Measurements from ENCODE around the gene CLSTN3. TPM values are rescaled to one million over a fixed set of nuclear protein-coding genes. Genes with fewer than 3 reads are reported as not detected.

The CLSTN3 gene
- total and polyA plus RNA-seq, 7 donors: 3.7 to 41.5 (median 12.6) TPM

- Histone ChIP-seq H3K27ac (no peak overlapping the region), H3K4me1 (peaks cover 0 to 7% (median 3%) of the 10 kb centered on the region in 4 donors), H3K4me3 (no peak overlapping the region), H3K9me3 (no peaks in the 10 kb centered on the region), H3K36me3 (peaks cover 0 to 8% (median 0%) of the 10 kb centered on the region in 4 donors), H3K27me3 (no peaks in the 10 kb centered on the region)
- TF ChIP-seq POLR2AphosphoS5 (IDR thresholded peaks at IDR 0.05): no peak
- no peak for TF ChIP-seq CTCF (IDR thresholded peaks at IDR 0.05)
- TF ChIP-seq EP300 (IDR thresholded peaks at IDR 0.05): no peak
- no peak for TF ChIP-seq POLR2A (IDR thresholded peaks at IDR 0.05)
- 91 to 94% methylated on average over 9 of the region's 9 CpGs for WGBS, 2 donors
- DNase-seq: peak; percentile 58
- intact Hi-C loops (cut with DNase I): loop anchor here (10.0 kb wide), 1 partner anchor 252 kb away; the partner anchor contains the start of gene TPI1
Observed at GRCh38 chr12:7116916-7117315, 13.3 kb upstream of the CLSTN3 start.

GRCh38 chr12:7117670-7118069, 12.5 kb upstream of the CLSTN3 start:
- Histone ChIP-seq H3K4me1 (peaks cover 0 to 7% (median 3%) of the 10 kb centered on the region in 4 donors), H3K27ac (no peak overlapping the region), H3K36me3 (peaks cover 0 to 8% (median 0%) of the 10 kb centered on the region in 4 donors), H3K4me3 (no peak overlapping the region), H3K9me3 (no peaks in the 10 kb centered on the region), H3K27me3 (no peaks in the 10 kb centered on the region)
- TF ChIP-seq CTCF (IDR thresholded peaks at IDR 0.05) (no peak), POLR2AphosphoS5 (IDR thresholded peaks at IDR 0.05) (no peak), POLR2A (IDR thresholded peaks at IDR 0.05) (no peak), EP300 (IDR thresholded peaks at IDR 0.05) (no peak)
- WGBS, 2 donors: 95% methylated on average over 3 of the region's 3 CpGs
- intact Hi-C loops (cut with DNase I): loop anchor here (10.0 kb wide), 1 partner anchor 253 kb away; the partner anchor contains the start of gene TPI1
- peak; percentile 29 for DNase-seq

- Histone ChIP-seq H3K4me3 (no peak overlapping the region), H3K36me3 (peaks cover 0 to 8% (median 0%) of the 10 kb centered on the region in 4 donors), H3K27ac (no peak overlapping the region), H3K4me1 (no peaks in the 10 kb centered on the region), H3K27me3 (no peaks in the 10 kb centered on the region), H3K9me3 (no peaks in the 10 kb centered on the region)
- WGBS, 2 donors: 82 to 87% methylated on average over 3 of the region's 3 CpGs
- no peak for TF ChIP-seq POLR2A (IDR thresholded peaks at IDR 0.05)
- TF ChIP-seq POLR2AphosphoS5 (IDR thresholded peaks at IDR 0.05): no peak
- no peak for TF ChIP-seq EP300 (IDR thresholded peaks at IDR 0.05)
- peak; percentile 46 for DNase-seq
- intact Hi-C loops (cut with DNase I): loop anchor here (10.0 kb wide), 1 partner anchor 254 kb away; the partner anchor contains the start of gene TPI1
Observed at GRCh38 chr12:7118881-7119280, 11.3 kb upstream of the CLSTN3 start.

GRCh38 chr12:7120166-7120565, 10.0 kb upstream of the CLSTN3 start:
- TF ChIP-seq POLR2A (IDR thresholded peaks at IDR 0.05) (no peak), EP300 (IDR thresholded peaks at IDR 0.05) (no peak), CTCF (IDR thresholded peaks at IDR 0.05) (no peak), POLR2AphosphoS5 (IDR thresholded peaks at IDR 0.05) (no peak)
- peak; percentile 56 for DNase-seq
- Histone ChIP-seq H3K27ac (no peak overlapping the region), H3K4me3 (no peak overlapping the region), H3K27me3 (no peaks in the 10 kb centered on the region), H3K36me3 (peaks cover 0 to 7% (median 0%) of the 10 kb centered on the region in 4 donors), H3K9me3 (no peaks in the 10 kb centered on the region), H3K4me1 (no peaks in the 10 kb centered on the region)
- intact Hi-C loops (cut with DNase I): no loop called here
- WGBS, 2 donors: 89 to 93% methylated on average over 5 of the region's 5 CpGs

- intact Hi-C loops (cut with DNase I): no loop called here
- H3K4me3 ChIP-seq: no peak overlapping the region
- no peaks in the 10 kb centered on the region for H3K9me3 ChIP-seq
- WGBS, 2 donors: 90 to 92% methylated on average over 5 of the region's 5 CpGs
- H3K36me3 ChIP-seq: no peaks in the 10 kb centered on the region
- H3K27ac ChIP-seq: no peak overlapping the region
- peak; percentile 55 for DNase-seq
- TF ChIP-seq POLR2AphosphoS5 (IDR thresholded peaks at IDR 0.05): no peak
- TF ChIP-seq POLR2A (IDR thresholded peaks at IDR 0.05): no peak
- TF ChIP-seq CTCF (IDR thresholded peaks at IDR 0.05): no peak
- TF ChIP-seq EP300 (IDR thresholded peaks at IDR 0.05): no peak
- H3K27me3 ChIP-seq: no peaks in the 10 kb centered on the region
- H3K4me1 ChIP-seq: no peaks in the 10 kb centered on the region
Observed at GRCh38 chr12:7121324-7121723, 8.8 kb upstream of the CLSTN3 start.
